Fibroblast of mammary gland (primary cell): Measurements from ENCODE around the gene RSPO3.
A peak's percentile ranks its signal among the peaks of the same experiment; 100 is the strongest.
"Not testable (repeated sequence)": the region's sequence is repeated elsewhere in the genome, so short reads cannot be mapped to it uniquely, and the experiment has no call there.

ENCODE experiments used
- DNase-seq: peaks from one replicate; pipeline ENCODE4 v3.0.0-alpha.2; 2010; ENCODE audit warnings: low read depth
- H3K4me3 ChIP-seq: 2 replicates; pipeline ENCODE4 v1.5.1; 2011; ENCODE audit warnings: low read depth, mild to moderate bottlenecking, low read length, moderate library complexity; ENCODE audit not compliant: control insufficient read depth
- TF ChIP-seq, protein P1 (sequence below): conservative IDR thresholded peaks from 2 replicates; pipeline ENCODE4 v1.5.1; 2011; ENCODE audit warnings: low read depth, low read length, inconsistent platforms; ENCODE audit not compliant: control insufficient read depth, insufficient read depth

RSPO3 gene

DNA sequence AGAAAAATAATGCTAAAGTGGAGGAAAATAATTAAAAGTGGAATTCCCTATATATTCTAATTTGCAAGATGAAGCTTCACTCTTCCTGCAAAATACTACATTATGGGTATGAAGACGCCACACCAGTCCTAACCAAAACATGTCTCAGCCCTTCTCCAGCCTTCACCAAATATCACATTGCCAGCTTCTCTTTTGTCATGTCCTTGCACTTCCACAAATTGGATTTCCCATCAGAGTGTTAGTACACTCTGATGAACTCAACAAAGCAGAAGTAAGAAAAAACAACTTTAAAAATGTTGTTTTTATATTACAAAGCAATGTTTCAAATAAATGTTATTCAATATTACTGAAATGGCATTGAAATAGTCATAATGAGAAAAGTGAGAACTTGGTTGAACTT, 85.8 kb downstream of the RSPO3 start:
- TF ChIP-seq, protein P1, sequence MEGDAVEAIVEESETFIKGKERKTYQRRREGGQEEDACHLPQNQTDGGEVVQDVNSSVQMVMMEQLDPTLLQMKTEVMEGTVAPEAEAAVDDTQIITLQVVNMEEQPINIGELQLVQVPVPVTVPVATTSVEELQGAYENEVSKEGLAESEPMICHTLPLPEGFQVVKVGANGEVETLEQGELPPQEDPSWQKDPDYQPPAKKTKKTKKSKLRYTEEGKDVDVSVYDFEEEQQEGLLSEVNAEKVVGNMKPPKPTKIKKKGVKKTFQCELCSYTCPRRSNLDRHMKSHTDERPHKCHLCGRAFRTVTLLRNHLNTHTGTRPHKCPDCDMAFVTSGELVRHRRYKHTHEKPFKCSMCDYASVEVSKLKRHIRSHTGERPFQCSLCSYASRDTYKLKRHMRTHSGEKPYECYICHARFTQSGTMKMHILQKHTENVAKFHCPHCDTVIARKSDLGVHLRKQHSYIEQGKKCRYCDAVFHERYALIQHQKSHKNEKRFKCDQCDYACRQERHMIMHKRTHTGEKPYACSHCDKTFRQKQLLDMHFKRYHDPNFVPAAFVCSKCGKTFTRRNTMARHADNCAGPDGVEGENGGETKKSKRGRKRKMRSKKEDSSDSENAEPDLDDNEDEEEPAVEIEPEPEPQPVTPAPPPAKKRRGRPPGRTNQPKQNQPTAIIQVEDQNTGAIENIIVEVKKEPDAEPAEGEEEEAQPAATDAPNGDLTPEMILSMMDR: no peak
- no peak overlapping the region for H3K4me3 ChIP-seq
- no peak for DNase-seq

DNA sequence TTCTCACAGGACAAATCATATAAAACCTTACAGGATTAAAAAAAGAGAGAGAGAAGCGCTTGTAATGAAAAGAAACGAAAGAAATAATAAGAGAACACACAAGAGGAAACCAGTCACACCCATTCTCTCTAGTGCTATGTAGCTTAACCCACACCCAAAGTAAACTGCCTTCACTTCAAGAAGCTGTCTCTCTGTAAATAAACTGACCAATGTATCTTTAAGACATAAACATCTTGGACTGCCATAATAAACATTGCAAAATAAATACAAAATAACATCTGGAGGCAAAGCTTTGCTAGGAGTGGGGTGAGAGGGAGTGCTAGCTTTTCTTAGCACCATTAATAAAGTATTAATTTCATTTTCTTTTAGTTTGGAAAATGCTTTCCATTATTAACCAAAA, 86.6 kb downstream of the RSPO3 start:
- H3K4me3 ChIP-seq: no peak overlapping the region
- TF ChIP-seq, protein P1: no peak
- no peak for DNase-seq

DNA sequence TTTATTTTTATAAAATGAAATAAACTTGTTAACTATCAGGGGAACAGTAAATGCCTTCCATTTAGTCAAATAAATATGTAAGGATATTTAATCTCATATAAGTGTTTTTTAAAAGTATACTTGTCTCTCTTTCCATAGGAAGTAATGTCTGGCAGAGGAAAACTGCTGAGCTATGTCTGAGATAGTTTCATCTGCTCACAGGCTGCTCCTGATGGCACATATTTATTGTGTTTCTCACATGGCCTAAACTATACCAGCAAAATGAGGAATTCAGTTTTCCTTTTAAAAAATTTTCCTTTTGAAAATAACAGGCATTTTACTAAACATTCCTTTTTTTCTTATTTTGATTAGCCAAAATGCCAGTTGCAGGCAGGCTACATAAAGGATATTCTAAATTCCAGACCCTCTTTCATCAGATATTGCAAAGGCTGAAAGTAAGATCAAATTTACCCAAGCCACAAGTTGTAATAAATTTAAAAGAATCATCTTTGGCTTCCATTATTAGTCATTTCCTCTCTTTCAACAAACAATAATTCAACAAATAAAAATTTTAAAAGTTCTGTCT, 88.1 kb downstream of the RSPO3 start:
- no peak overlapping the region for H3K4me3 ChIP-seq
- TF ChIP-seq, protein P1: no peak
- DNase-seq: peak; percentile 31

DNA sequence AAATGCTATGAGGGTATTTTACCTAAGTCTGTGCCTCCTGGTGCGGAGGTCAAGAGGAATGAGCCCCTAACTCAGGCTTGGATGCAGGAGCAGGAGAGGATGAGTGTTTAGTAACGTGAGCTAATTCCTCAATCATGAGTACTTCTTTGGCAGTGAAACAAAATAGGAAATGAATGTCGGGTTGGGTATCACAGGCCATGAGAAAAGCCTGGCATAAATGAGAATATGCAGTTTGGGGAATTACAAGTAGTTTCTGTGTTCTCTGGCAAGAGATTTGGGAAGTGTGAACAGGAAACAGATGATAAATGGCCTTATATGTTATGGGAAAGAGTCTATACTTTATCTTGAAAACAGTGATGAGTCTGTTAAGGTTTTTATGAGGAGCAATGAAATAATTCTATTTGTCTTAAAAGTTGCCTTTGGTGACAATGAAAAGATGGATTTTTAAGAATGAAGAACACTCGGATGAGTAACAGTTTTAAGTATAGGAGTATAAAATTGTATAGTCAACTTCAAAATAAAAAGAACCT, 89.2 kb downstream of the RSPO3 start:
- peak; percentile 75 for DNase-seq
- no peak overlapping the region for H3K4me3 ChIP-seq
- TF ChIP-seq, protein P1: no peak

DNA sequence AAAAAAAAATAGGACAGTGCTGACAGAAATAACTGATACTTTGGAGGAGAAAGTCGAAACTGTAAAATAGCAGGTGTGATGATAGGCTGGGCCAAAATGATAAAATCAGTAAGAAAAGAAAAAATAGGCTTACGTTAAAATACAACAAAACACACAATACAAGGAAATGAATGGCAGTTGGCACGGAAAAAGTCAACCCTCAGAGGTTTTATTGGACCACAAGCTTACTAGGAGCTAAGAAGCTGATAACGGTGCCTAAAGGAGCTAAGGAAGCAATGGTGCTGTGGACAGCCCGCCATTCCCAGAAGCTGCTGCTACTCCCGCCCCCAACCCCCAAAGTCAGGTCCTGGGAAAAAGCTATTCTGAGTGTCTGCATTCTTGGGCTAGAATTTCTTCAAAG, 92.3 kb downstream of the RSPO3 start:
- no peak overlapping the region for H3K4me3 ChIP-seq
- DNase-seq: no peak
- TF ChIP-seq, protein P1: no peak

DNA sequence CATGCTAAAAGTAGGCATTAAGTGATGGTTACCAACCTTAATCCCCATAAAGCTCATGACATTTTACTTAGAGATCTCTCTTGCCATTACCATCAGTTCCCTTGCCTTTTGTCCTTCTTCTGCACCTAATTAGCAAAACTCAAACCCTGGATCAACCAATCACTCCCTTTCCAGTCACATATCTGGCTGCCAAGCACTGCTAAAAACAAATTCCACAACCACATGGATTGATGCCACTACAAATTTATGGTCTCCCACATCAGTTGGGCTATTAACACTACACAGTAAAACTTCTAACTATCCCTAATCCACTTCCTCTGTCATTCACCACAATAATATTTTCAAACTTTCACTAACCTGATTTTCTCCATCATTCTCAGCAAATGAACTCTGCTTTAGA, 93.9 kb downstream of the RSPO3 start:
- TF ChIP-seq, protein P1: no peak
- DNase-seq: no peak
- H3K4me3 ChIP-seq: no peak overlapping the region

DNA sequence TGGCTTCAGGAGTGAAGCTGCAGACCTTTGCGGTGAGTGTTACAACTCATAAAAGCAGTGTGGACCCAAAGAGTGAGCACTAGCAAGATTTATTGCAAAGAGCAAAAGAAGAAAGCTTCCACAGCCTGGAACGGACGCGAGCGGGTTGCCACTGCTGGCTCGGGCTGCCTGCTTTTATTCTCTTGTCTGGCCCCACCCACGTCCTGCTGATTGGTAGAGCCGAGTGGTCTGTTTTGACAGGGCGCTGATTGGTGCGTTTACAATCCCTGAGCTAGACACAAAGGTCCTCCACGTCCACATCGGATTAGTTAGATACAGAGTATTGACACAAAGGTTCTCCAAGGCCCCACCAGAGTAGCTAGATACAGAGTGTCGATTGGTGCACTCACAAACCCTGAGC, 95.6 kb downstream of the RSPO3 start:
- DNase-seq, H3K4me3 ChIP-seq: not testable (repeated sequence)

DNA sequence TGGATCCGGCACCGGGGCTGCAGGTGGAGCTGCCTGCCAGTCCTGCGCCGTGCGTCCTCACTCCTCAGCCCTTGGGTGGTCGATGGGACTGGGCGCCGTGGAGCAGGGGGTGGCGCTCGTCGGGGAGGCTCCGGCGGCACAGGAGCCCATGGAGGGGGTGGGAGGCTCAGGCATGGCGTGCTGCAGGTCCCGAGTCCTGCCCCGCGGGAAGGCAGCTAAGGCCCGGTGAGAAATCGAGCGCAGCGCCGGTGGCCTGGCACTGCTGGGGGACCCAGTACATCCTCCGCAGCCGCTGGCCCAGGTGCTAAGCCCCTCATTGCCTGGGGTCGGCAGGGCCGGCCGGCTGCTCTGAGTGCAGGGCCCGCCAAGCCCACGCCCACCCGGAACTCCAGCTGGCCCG, 96.1 kb downstream of the RSPO3 start:
- not testable (repeated sequence) for H3K4me3 ChIP-seq, DNase-seq
